DND-41 (cell line): ENCODE measurements around the gene IQCH.

ENCODE experiments used
- CTCF ChIP-seq: IDR thresholded peaks from 2 replicates; pipeline ENCODE4 v1.5.1; 2012; ENCODE audit warnings: borderline replicate concordance, low read length, moderate library complexity, mild to moderate bottlenecking; ENCODE audit not compliant: poor library complexity, severe bottlenecking; ENCODE audit errors: extremely low read depth
- EZH2 ChIP-seq: IDR thresholded peaks from 3 replicates; pipeline ENCODE4 v1.6.1; 2012; ENCODE audit warnings: borderline replicate concordance, low read depth, mild to moderate bottlenecking, moderate library complexity, low read length, inconsistent platforms; ENCODE audit not compliant: severe bottlenecking

- TF ChIP-seq CTCF (no peak), EZH2 (no peak)
These were observed 295.1 kb downstream of the IQCH start for GRCh38 chr15:67549736-67550135.
